OCI-M2 (cell line): Measurements from ENCODE around the gene DNAJB14.

Experiments used
- DNase-seq: peaks from one replicate; lab custom pipeline; 2025; ENCODE audit not compliant: unreplicated experiment; lab: John Stamatoyannopoulos, UW

The DNAJB14 gene

GRCh38 chr4:99872570-99872969 lies 73.8 kb downstream of the DNAJB14 start:
- DNase-seq: no peak

- DNase-seq: no peak
Measured at GRCh38 chr4:99868126-99868596, 78.3 kb downstream of the DNAJB14 start.

GRCh38 chr4:99863804-99864203 lies 82.6 kb downstream of the DNAJB14 start:
- no peak for DNase-seq

GRCh38 chr4:99861120-99861905 lies 85.1 kb downstream of the DNAJB14 start:
- DNase-seq: no peak

- DNase-seq: no peak
Measured at GRCh38 chr4:99860521-99860920, 85.9 kb downstream of the DNAJB14 start.

GRCh38 chr4:99859618-99860017 lies 86.8 kb downstream of the DNAJB14 start:
- DNase-seq: no peak

- no peak for DNase-seq
Measured at GRCh38 chr4:99857307-99857706, 89.1 kb downstream of the DNAJB14 start.

- no peak for DNase-seq
Measured at GRCh38 chr4:99856166-99856565, 90.3 kb downstream of the DNAJB14 start.

GRCh38 chr4:99855678-99856077 lies 90.7 kb downstream of the DNAJB14 start:
- DNase-seq: no peak

- DNase-seq: no peak
Measured at GRCh38 chr4:99853999-99854398, 92.4 kb downstream of the DNAJB14 start.

- DNase-seq: no peak
Measured at GRCh38 chr4:99853190-99853589, 93.2 kb downstream of the DNAJB14 start.

- DNase-seq: no peak
Measured at GRCh38 chr4:99852199-99852749, 94.1 kb downstream of the DNAJB14 start.

- no peak for DNase-seq
Measured at GRCh38 chr4:99848591-99849001, 97.8 kb downstream of the DNAJB14 start.

- no peak for DNase-seq
Measured at GRCh38 chr4:99847362-99847976, 98.9 kb downstream of the DNAJB14 start.

- DNase-seq: no peak
Measured at GRCh38 chr4:99846891-99847290, 99.5 kb downstream of the DNAJB14 start.
